Natural killer cell treated with Interleukin-12 subunit alpha and Interleukin-12 subunit beta and Interleukin-15 and Interleukin-18, amount 100 ng/mL, for 72 hours (primary cell): ENCODE measurements around the gene CCDC112. TPM values are rescaled to one million over a fixed set of nuclear protein-coding genes. Genes with fewer than 3 reads are reported as not detected.
"Not testable (repeated sequence)": the region's sequence is repeated elsewhere in the genome, so short reads cannot be mapped to it uniquely, and the experiment has no call there.

Experiments
- ATAC-seq, 2 donors: fragments of 150-1000 bp; cut with Tn5 transposase in 1 of 2; sonication (Bioruptor Pico), chemical (Tn5 transposase) in 1 of 2; 2 replicates each; pipeline ENCODE4 v1.10.0; 2021
- DNase-seq: peaks from one replicate; pipeline ENCODE4 v3.0.0; 2022; ENCODE audit warnings: low spot score
- H3K27ac Mint-ChIP-seq, 2 donors: 1 replicate in 1 of 2; 2 replicates in 1 of 2; pipeline ENCODE4 v1.8.0; 2022; ENCODE audit warnings: mixed read lengths in 2 of 2, mild to moderate bottlenecking in 1 of 2, moderate library complexity in 1 of 2
- H3K27me3 Mint-ChIP-seq, 2 donors: 1 replicate in 1 of 2; 2 replicates in 1 of 2; pipeline ENCODE4 v1.8.0; 2022; ENCODE audit warnings: mixed read lengths in 2 of 2
- H3K36me3 Mint-ChIP-seq: one replicate; pipeline ENCODE4 v1.8.0; 2022; ENCODE audit warnings: mixed read lengths
- H3K4me1 Mint-ChIP-seq, 2 donors: 1 replicate in 1 of 2; 2 replicates in 1 of 2; pipeline ENCODE4 v1.8.0; 2022; ENCODE audit warnings: low read depth in 2 of 2, mixed read lengths in 2 of 2, mild to moderate bottlenecking in 1 of 2
- H3K4me3 Mint-ChIP-seq: one replicate; pipeline ENCODE4 v1.8.0; 2022; ENCODE audit warnings: mixed read lengths
- H3K9me3 Mint-ChIP-seq: 2 replicates; pipeline ENCODE4 v1.8.0; 2022; ENCODE audit warnings: mixed read lengths
- total RNA-seq, 2 donors: library from RNA; stranded (reverse); gene quantifications; one replicate each; pipeline ENCODE4 v1.2.3, GENCODE V29; 2022

Gene CCDC112
- total RNA-seq, 2 donors from 2014 or later = 0.29 to 0.86 TPM

- no peaks in the 10 kb centered on the region for H3K9me3 Mint-ChIP-seq
- ATAC-seq = no peak
- no peak overlapping the region for H3K27ac Mint-ChIP-seq
Measured at GRCh38 chr5:115264786-115265185, 31.7 kb downstream of the CCDC112 start.

GRCh38 chr5:115263078-115263380 lies 33.4 kb downstream of the CCDC112 start:
- ATAC-seq (no peak), DNase-seq (no peak)
- Mint-ChIP-seq H3K4me3 (peak overlapping the region; percentile 97), H3K4me1 (peaks cover 31 to 43% of the 10 kb centered on the region in 2 donors), H3K27ac (peak overlapping the region; percentile 90 to 92), H3K27me3 (no peaks in the 10 kb centered on the region), H3K9me3 (no peaks in the 10 kb centered on the region), H3K36me3 (peaks cover 6% of the 10 kb centered on the region)

More at GRCh38 chr5:115264786-115265185, 31.7 kb downstream of the CCDC112 start:
- H3K36me3 Mint-ChIP-seq = peaks cover 6% of the 10 kb centered on the region
- DNase-seq = no peak
- peaks cover 17 to 28% of the 10 kb centered on the region in 2 donors for H3K4me1 Mint-ChIP-seq
- no peak overlapping the region for H3K4me3 Mint-ChIP-seq
- H3K27me3 Mint-ChIP-seq = no peaks in the 10 kb centered on the region

GRCh38 chr5:115262321-115263077 lies 34.0 kb downstream of the CCDC112 start, which contains the start of gene PGGT1B:
TSS of gene PGGT1B (minus strand) at chr5:115262877. CDS start at chr5:115262851, 26 bp downstream.
- ATAC-seq (peak; percentile 95 to 96), DNase-seq (peak; percentile 83)
- H3K4me3 Mint-ChIP-seq = peak within 1 kb of the TSS; percentile 97
- H3K4me1 Mint-ChIP-seq = peaks cover 32 to 44% of the 10 kb centered on the region in 2 donors
- no peaks in the 10 kb centered on the region for H3K9me3 Mint-ChIP-seq
- H3K27ac Mint-ChIP-seq = peak within 1 kb of the TSS; percentile 90 to 92
- peaks cover 6% of the 10 kb centered on the region for H3K36me3 Mint-ChIP-seq
- H3K27me3 Mint-ChIP-seq = no peaks in the 10 kb centered on the region

- Mint-ChIP-seq H3K9me3 (no peaks in the 10 kb centered on the region), H3K4me1 (peaks cover 35 to 44% of the 10 kb centered on the region in 2 donors)
Measured at GRCh38 chr5:115262011-115262320, 34.5 kb downstream of the CCDC112 start.

GRCh38 chr5:115260248-115260647 lies 36.2 kb downstream of the CCDC112 start:
- DNase-seq (no peak), ATAC-seq (no peak)
- Mint-ChIP-seq H3K4me1 (peaks cover 49 to 54% of the 10 kb centered on the region in 2 donors), H3K9me3 (no peaks in the 10 kb centered on the region), H3K27ac (no peak overlapping the region), H3K27me3 (no peaks in the 10 kb centered on the region), H3K4me3 (peak overlapping the region; percentile 97), H3K36me3 (peaks cover 6% of the 10 kb centered on the region)

More at GRCh38 chr5:115262011-115262320, 34.5 kb downstream of the CCDC112 start:
- Mint-ChIP-seq H3K27me3 (no peaks in the 10 kb centered on the region), H3K4me3 (peak overlapping the region; percentile 97), H3K36me3 (peaks cover 6% of the 10 kb centered on the region), H3K27ac (peak overlapping the region; percentile 90 to 92)
- ATAC-seq = peak; percentile 28 to 43
- DNase-seq = no peak

- Mint-ChIP-seq H3K9me3 (no peaks in the 10 kb centered on the region), H3K36me3 (peaks cover 6% of the 10 kb centered on the region), H3K27me3 (no peaks in the 10 kb centered on the region), H3K4me3 (no peak overlapping the region), H3K4me1 (peaks cover 50 to 55% of the 10 kb centered on the region in 2 donors), H3K27ac (no peak overlapping the region)
- DNase-seq (no peak), ATAC-seq (no peak)
Measured at GRCh38 chr5:115257981-115258380, 38.5 kb downstream of the CCDC112 start.

- H3K27ac Mint-ChIP-seq, H3K4me3 Mint-ChIP-seq, H3K27me3 Mint-ChIP-seq, ATAC-seq, H3K4me1 Mint-ChIP-seq, H3K9me3 Mint-ChIP-seq, H3K36me3 Mint-ChIP-seq, DNase-seq: not testable (repeated sequence)
Measured at GRCh38 chr5:115249379-115249778, 47.1 kb downstream of the CCDC112 start.

- no peak for DNase-seq
- H3K27ac Mint-ChIP-seq = no peak overlapping the region
- peak in 1 of 2 donors; percentile 62 for ATAC-seq
- no peaks in the 10 kb centered on the region for H3K27me3 Mint-ChIP-seq
- no peaks in the 10 kb centered on the region for H3K9me3 Mint-ChIP-seq
- H3K36me3 Mint-ChIP-seq = no peaks in the 10 kb centered on the region
- H3K4me3 Mint-ChIP-seq = no peak overlapping the region
- H3K4me1 Mint-ChIP-seq = peaks cover 10 to 18% of the 10 kb centered on the region in 2 donors
Measured at GRCh38 chr5:115246361-115246991, 50.0 kb downstream of the CCDC112 start.

GRCh38 chr5:115243412-115243811 lies 53.0 kb downstream of the CCDC112 start:
- peak overlapping the region in 1 of 2 donors; percentile 4 for H3K27ac Mint-ChIP-seq
- peak in 1 of 2 donors; percentile 78 for ATAC-seq

GRCh38 chr5:115241881-115242642 lies 54.4 kb downstream of the CCDC112 start:
- Mint-ChIP-seq H3K9me3 (no peaks in the 10 kb centered on the region), H3K4me1 (peaks cover 6 to 11% of the 10 kb centered on the region in 2 donors), H3K4me3 (no peak overlapping the region), H3K36me3 (peaks cover 14% of the 10 kb centered on the region), H3K27ac (no peak overlapping the region), H3K27me3 (no peaks in the 10 kb centered on the region)
- DNase-seq = no peak
- no peak for ATAC-seq

More at GRCh38 chr5:115243412-115243811, 53.0 kb downstream of the CCDC112 start:
- Mint-ChIP-seq H3K4me1 (peaks cover 6 to 11% of the 10 kb centered on the region in 2 donors), H3K4me3 (no peak overlapping the region), H3K36me3 (peaks cover 8% of the 10 kb centered on the region), H3K9me3 (no peaks in the 10 kb centered on the region), H3K27me3 (no peaks in the 10 kb centered on the region)
- no peak for DNase-seq

GRCh38 chr5:115237066-115237465 lies 59.4 kb downstream of the CCDC112 start:
- H3K4me3 Mint-ChIP-seq = no peak overlapping the region

GRCh38 chr5:115236599-115236998 lies 59.9 kb downstream of the CCDC112 start:
- Mint-ChIP-seq H3K27ac (no peak overlapping the region), H3K36me3 (peaks cover 19% of the 10 kb centered on the region)

More at GRCh38 chr5:115237066-115237465, 59.4 kb downstream of the CCDC112 start:
- DNase-seq = no peak
- Mint-ChIP-seq H3K27ac (no peak overlapping the region), H3K4me1 (peaks cover 5 to 9% of the 10 kb centered on the region in 2 donors), H3K9me3 (no peaks in the 10 kb centered on the region), H3K27me3 (no peaks in the 10 kb centered on the region), H3K36me3 (peaks cover 16% of the 10 kb centered on the region)
- ATAC-seq = no peak

GRCh38 chr5:115231598-115231997 lies 64.9 kb downstream of the CCDC112 start:
- Mint-ChIP-seq H3K4me3 (no peak overlapping the region), H3K27me3 (no peaks in the 10 kb centered on the region), H3K4me1 (peaks cover 16 to 20% of the 10 kb centered on the region in 2 donors), H3K27ac (peak overlapping the region in 1 of 2 donors; percentile 47), H3K36me3 (peaks cover 15% of the 10 kb centered on the region), H3K9me3 (no peaks in the 10 kb centered on the region)
- ATAC-seq (no peak), DNase-seq (no peak)

More at GRCh38 chr5:115236599-115236998, 59.9 kb downstream of the CCDC112 start:
- DNase-seq = no peak
- Mint-ChIP-seq H3K4me3 (no peak overlapping the region), H3K9me3 (no peaks in the 10 kb centered on the region), H3K4me1 (peaks cover 10 to 14% of the 10 kb centered on the region in 2 donors), H3K27me3 (no peaks in the 10 kb centered on the region)
- ATAC-seq = no peak
